ENCODE data around the gene GJC2. TPM values are rescaled to one million over a fixed set of nuclear protein-coding genes. Genes with fewer than 3 reads are reported as not detected.

The GJC2 gene
- polyA plus RNA-seq, 1 donor (not counting 4 experiments of a cell fraction or from before 2014, with no cell fraction given), result 0.58 TPM

GRCh38 chr1:228163776-228164519, 14.2 kb downstream of the GJC2 start:
- dilution Hi-C loops (cut with MboI; ENCODE audit: extremely low pct_ligation_motif_present, low sequenced_read_pairs), result no loop called here
- Histone ChIP-seq H2AFZ (ENCODE audit: control insufficient read depth, low read length) (no peak overlapping the region), H3K4me3 (ENCODE audit: control insufficient read depth in 2 of 3, extremely low read depth in 1 of 3, insufficient read depth in 2 of 3, low read depth in 1 of 3, low read length in 3 of 3) (no peak overlapping the region), H3K27me3 (ENCODE audit: control insufficient read depth, extremely low read depth, insufficient read depth, low read length) (no peaks in the 10 kb centered on the region), H3K4me1 (ENCODE audit: control insufficient read depth, extremely low read depth, insufficient read depth, low read length) (peaks cover 50% of the 10 kb centered on the region), H3K79me2 (ENCODE audit: control insufficient read depth, insufficient read depth, low read length) (peaks cover 23% of the 10 kb centered on the region), H3K36me3 (ENCODE audit: control insufficient read depth in 2 of 2, extremely low read depth in 1 of 2, insufficient read depth in 2 of 2, low read length in 2 of 2) (no peaks in the 10 kb centered on the region), H3K9ac (ENCODE audit: control insufficient read depth, extremely low read depth, insufficient read depth, low read length) (peak overlapping the region; percentile 87), H4K20me1 (ENCODE audit: control insufficient read depth, extremely low read depth, insufficient read depth, low read length) (no peaks in the 10 kb centered on the region), H3K9me1 (ENCODE audit: control insufficient read depth, extremely low read depth, insufficient read depth, low read length) (no peaks in the 10 kb centered on the region), H3K9me3 (ENCODE audit: control insufficient read depth, low read depth, low read length) (no peaks in the 10 kb centered on the region), H3K4me2 (ENCODE audit: control insufficient read depth, extremely low read depth, insufficient read depth, low read depth, low read length) (peak overlapping the region; percentile 85), H3K27ac (ENCODE audit: control insufficient read depth, insufficient read depth, low read length) (peak overlapping the region; percentile 93)
- TF ChIP-seq CTCF (optimal IDR thresholded peaks at IDR 0.05 in 1 of 3, IDR thresholded peaks at IDR 0.05 in 1 of 3, conservative IDR thresholded peaks at IDR 0.05 in 1 of 3; ENCODE audit: extremely low read depth in 1 of 3, insufficient read depth in 2 of 3, low read length in 3 of 3), result no peak
- TF ChIP-seq EZH2 (IDR thresholded peaks at IDR 0.05; ENCODE audit: low read length), result no peak
- FAIRE-seq (no peak), DNase-seq (ENCODE audit: low read depth, low spot score) (no peak)

GRCh38 chr1:228164561-228165371, 15.0 kb downstream of the GJC2 start:
- FAIRE-seq, result no peak
- dilution Hi-C loops (cut with MboI; ENCODE audit: extremely low pct_ligation_motif_present, low sequenced_read_pairs), result no loop called here
- no peaks in the 10 kb centered on the region for H3K9me3 ChIP-seq (ENCODE audit: control insufficient read depth, low read depth, low read length)
- H3K36me3 ChIP-seq (ENCODE audit: control insufficient read depth in 2 of 2, extremely low read depth in 1 of 2, insufficient read depth in 2 of 2, low read length in 2 of 2), result no peaks in the 10 kb centered on the region
- H2AFZ ChIP-seq (ENCODE audit: control insufficient read depth, low read length), result peak overlapping the region; percentile 69
- H3K4me1 ChIP-seq (ENCODE audit: control insufficient read depth, extremely low read depth, insufficient read depth, low read length), result peaks cover 47% of the 10 kb centered on the region
- H3K4me3 ChIP-seq (ENCODE audit: control insufficient read depth in 2 of 3, extremely low read depth in 1 of 3, insufficient read depth in 2 of 3, low read depth in 1 of 3, low read length in 3 of 3), result peak overlapping the region; percentile 25 to 67 (median 56)
- peak overlapping the region; percentile 75 for H3K9ac ChIP-seq (ENCODE audit: control insufficient read depth, extremely low read depth, insufficient read depth, low read length)
- H3K79me2 ChIP-seq (ENCODE audit: control insufficient read depth, insufficient read depth, low read length), result peaks cover 25% of the 10 kb centered on the region
- DNase-seq (ENCODE audit: low read depth, low spot score), result no peak
- peak overlapping the region; percentile 93 for H3K27ac ChIP-seq (ENCODE audit: control insufficient read depth, insufficient read depth, low read length)
- no peaks in the 10 kb centered on the region for H4K20me1 ChIP-seq (ENCODE audit: control insufficient read depth, extremely low read depth, insufficient read depth, low read length)
- no peaks in the 10 kb centered on the region for H3K9me1 ChIP-seq (ENCODE audit: control insufficient read depth, extremely low read depth, insufficient read depth, low read length)
- H3K27me3 ChIP-seq (ENCODE audit: control insufficient read depth, extremely low read depth, insufficient read depth, low read length), result no peaks in the 10 kb centered on the region
- H3K4me2 ChIP-seq (ENCODE audit: control insufficient read depth, extremely low read depth, insufficient read depth, low read depth, low read length), result peak overlapping the region; percentile 90
- TF ChIP-seq CTCF (optimal IDR thresholded peaks at IDR 0.05 in 1 of 3, IDR thresholded peaks at IDR 0.05 in 1 of 3, conservative IDR thresholded peaks at IDR 0.05 in 1 of 3; ENCODE audit: extremely low read depth in 1 of 3, insufficient read depth in 2 of 3, low read length in 3 of 3) (no peak), EZH2 (IDR thresholded peaks at IDR 0.05; ENCODE audit: low read length) (no peak)

All from keratinocyte (primary cell).